ENCODE measurements around the gene MROH2A.
"Not testable (repeated sequence)": the region's sequence is repeated elsewhere in the genome, so short reads cannot be mapped to it uniquely, and the experiment has no call there.

MROH2A gene

DNA sequence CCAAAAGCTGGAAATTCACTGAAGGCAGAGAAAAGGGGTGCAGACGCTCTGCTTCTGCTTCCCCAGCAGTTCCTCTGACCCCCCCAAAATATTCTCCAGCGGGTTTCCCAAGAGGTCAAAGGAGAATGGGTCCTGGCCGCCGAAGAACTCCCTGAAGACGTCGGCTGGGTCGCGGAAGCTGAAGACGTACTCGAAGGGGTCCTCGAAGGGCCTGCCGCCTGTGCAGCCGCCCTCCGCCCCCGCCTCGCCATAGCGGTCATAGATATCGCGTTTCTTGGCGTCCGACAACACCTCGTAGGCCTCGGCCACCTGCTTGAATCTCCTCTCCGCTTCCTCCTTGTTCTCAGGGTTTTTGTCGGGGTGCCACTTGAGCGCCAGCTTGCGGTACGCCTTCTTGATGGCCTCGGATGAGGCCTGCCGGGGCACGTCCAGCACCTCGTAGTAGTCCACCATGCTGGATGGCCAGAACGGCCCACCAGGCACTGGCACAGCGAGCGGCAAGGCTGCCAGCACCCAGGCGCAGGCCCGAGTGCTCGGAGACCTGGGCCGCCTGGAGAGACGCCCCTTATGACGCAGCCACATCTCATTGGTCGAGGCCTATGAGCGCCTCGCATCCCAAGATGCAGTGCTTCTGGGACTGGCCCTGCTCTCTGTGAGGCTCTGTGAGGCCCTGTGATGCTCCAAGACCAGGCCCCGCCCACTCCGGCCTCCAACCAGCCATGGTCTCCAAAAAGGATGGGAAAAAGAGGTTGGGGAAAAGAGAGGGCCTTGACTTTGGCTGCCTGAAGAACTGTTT, 34.5 kb upstream of the MROH2A start (continued):
- no peak for TF ChIP-seq KLF1 (tag by site-specific recombination; IDR thresholded peaks at IDR 0.05)
- no peak for TF ChIP-seq ZNF302 (tag by site-specific recombination; IDR thresholded peaks at IDR 0.05; ENCODE audit: low read depth)
- TF ChIP-seq, protein P1, sequence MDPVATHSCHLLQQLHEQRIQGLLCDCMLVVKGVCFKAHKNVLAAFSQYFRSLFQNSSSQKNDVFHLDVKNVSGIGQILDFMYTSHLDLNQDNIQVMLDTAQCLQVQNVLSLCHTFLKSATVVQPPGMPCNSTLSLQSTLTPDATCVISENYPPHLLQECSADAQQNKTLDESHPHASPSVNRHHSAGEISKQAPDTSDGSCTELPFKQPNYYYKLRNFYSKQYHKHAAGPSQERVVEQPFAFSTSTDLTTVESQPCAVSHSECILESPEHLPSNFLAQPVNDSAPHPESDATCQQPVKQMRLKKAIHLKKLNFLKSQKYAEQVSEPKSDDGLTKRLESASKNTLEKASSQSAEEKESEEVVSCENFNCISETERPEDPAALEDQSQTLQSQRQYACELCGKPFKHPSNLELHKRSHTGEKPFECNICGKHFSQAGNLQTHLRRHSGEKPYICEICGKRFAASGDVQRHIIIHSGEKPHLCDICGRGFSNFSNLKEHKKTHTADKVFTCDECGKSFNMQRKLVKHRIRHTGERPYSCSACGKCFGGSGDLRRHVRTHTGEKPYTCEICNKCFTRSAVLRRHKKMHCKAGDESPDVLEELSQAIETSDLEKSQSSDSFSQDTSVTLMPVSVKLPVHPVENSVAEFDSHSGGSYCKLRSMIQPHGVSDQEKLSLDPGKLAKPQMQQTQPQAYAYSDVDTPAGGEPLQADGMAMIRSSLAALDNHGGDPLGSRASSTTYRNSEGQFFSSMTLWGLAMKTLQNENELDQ (tag by site-specific recombination; IDR thresholded peaks at IDR 0.05; ENCODE audit: low read depth), result no peak
- TF ChIP-seq, protein P2, sequence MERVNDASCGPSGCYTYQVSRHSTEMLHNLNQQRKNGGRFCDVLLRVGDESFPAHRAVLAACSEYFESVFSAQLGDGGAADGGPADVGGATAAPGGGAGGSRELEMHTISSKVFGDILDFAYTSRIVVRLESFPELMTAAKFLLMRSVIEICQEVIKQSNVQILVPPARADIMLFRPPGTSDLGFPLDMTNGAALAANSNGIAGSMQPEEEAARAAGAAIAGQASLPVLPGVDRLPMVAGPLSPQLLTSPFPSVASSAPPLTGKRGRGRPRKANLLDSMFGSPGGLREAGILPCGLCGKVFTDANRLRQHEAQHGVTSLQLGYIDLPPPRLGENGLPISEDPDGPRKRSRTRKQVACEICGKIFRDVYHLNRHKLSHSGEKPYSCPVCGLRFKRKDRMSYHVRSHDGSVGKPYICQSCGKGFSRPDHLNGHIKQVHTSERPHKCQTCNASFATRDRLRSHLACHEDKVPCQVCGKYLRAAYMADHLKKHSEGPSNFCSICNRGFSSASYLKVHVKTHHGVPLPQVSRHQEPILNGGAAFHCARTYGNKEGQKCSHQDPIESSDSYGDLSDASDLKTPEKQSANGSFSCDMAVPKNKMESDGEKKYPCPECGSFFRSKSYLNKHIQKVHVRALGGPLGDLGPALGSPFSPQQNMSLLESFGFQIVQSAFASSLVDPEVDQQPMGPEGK (tag by site-specific recombination; IDR thresholded peaks at IDR 0.05), result no peak
- no peak for TF ChIP-seq ZNF169 (tag by site-specific recombination; IDR thresholded peaks at IDR 0.05)
- TF ChIP-seq ZNF280C (tag by site-specific recombination; IDR thresholded peaks at IDR 0.05), result no peak
- no peak for TF ChIP-seq SCRT2 (tag by site-specific recombination; IDR thresholded peaks at IDR 0.05)
- TF ChIP-seq ZFP3 (tag by site-specific recombination; IDR thresholded peaks at IDR 0.05; ENCODE audit: low read depth), result no peak

DNA sequence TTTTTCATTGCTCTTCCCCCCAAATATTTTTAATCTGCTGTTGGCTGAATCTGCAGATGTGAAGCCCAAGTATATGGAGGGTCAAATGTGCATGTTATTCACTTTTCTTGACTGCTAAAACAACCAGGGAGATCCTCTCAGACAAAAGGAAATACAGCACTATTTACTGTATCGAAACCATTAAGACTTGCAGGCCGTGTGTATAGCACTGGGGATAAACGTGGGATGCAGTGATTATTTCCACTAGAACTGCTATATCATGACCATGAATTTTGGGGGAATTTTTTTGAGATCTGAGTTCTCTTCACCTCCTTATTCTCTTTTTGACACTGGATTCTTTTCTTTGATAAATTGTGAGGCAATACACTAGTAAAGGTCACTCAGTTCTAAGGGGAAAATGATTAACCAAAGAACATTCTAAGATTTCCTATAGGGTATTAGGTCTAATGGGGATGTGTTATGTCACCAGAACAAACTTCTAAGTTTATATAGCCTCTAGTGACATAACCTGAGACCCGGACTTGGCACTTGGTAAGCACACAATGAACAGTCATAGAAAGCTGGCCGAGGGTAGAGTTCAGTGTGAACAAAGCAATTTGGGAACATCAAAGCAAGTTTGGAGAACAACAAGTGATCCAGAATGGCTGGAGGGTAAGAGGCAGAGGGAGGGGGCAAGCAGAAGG, 32.9 kb upstream of the MROH2A start:
- H3K4me3 ChIP-seq (ENCODE audit: low read depth, low read length), result no peak overlapping the region
- ChIA-PET CTCF (no interaction called here), POLR2A (no interaction called here)
- H3K4me1 ChIP-seq (ENCODE audit: control insufficient read depth, insufficient read depth, low read length), result no peaks in the 10 kb centered on the region
- H3K27ac ChIP-seq (ENCODE audit: extremely low read depth, low read depth, low read length), result no peak overlapping the region
- H3K36me3 ChIP-seq (ENCODE audit: control insufficient read depth in 2 of 2, insufficient read depth in 1 of 2, low read length in 2 of 2), result no peaks in the 10 kb centered on the region
- no peak for TF ChIP-seq GLIS2 (tag by site-specific recombination; IDR thresholded peaks at IDR 0.05)
- TF ChIP-seq, protein P3, sequence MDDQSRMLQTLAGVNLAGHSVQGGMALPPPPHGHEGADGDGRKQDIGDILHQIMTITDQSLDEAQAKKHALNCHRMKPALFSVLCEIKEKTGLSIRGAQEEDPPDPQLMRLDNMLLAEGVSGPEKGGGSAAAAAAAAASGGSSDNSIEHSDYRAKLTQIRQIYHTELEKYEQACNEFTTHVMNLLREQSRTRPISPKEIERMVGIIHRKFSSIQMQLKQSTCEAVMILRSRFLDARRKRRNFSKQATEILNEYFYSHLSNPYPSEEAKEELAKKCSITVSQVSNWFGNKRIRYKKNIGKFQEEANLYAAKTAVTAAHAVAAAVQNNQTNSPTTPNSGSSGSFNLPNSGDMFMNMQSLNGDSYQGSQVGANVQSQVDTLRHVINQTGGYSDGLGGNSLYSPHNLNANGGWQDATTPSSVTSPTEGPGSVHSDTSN (CRISPR knock-in tag; IDR thresholded peaks at IDR 0.05), result no peak
- no peak for TF ChIP-seq ZNF280C (tag by site-specific recombination; IDR thresholded peaks at IDR 0.05)
- H3K9me3 ChIP-seq (ENCODE audit: control insufficient read depth, insufficient read depth, low read depth, low read length), result no peaks in the 10 kb centered on the region

DNA sequence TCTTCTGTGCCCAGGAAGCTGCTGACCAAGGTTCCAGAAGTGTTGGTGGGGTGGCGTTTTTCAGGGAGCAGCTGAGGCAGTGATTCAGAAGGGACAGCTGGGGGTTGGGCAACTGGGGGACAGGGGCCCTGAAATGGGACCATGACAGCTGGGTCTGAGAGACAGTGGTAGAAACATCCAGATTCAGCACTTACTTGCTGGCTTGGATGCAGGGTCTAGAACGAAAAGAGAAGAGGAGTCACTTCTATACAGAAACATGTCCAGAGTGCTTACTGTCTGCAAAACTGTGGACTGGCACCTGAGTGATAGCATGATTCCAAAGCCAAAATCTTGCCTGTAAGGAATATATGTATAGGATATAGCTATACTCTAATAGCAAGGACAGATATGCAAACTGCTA, 32.3 kb upstream of the MROH2A start:
- CTCF ChIA-PET; H3K4me1 ChIP-seq (ENCODE audit: control insufficient read depth, insufficient read depth, low read length): not testable (repeated sequence)

More for the DNA sequence above, 32.3 kb upstream of the MROH2A start:
- H3K27ac ChIP-seq (ENCODE audit: extremely low read depth, low read depth, low read length); H3K36me3 ChIP-seq (ENCODE audit: control insufficient read depth in 2 of 2, insufficient read depth in 1 of 2, low read length in 2 of 2); POLR2A ChIA-PET; H3K4me3 ChIP-seq (ENCODE audit: low read depth, low read length); H3K9me3 ChIP-seq (ENCODE audit: control insufficient read depth, insufficient read depth, low read depth, low read length): not testable (repeated sequence)

Data from HEK293 (cell line).